ENCODE results near the gene PIAS1.
"Not testable (repeated sequence)": the region's sequence is repeated elsewhere in the genome, so short reads cannot be mapped to it uniquely, and the experiment has no call there.

Gene PIAS1

GRCh38 chr15:68113751-68114150 is 59.6 kb downstream of the PIAS1 start:
- DNase-seq (ENCODE audit: low read depth in 1 of 2, low spot score in 1 of 2): no peak

- no peak for DNase-seq (ENCODE audit: low read depth in 1 of 2, low spot score in 1 of 2)
Measured at GRCh38 chr15:68114356-68114755, 60.2 kb downstream of the PIAS1 start.

- no peak for DNase-seq (ENCODE audit: low read depth in 1 of 2, low spot score in 1 of 2)
Measured at GRCh38 chr15:68114840-68115239, 60.7 kb downstream of the PIAS1 start.

- no peak for DNase-seq (ENCODE audit: low read depth in 1 of 2, low spot score in 1 of 2)
Measured at GRCh38 chr15:68124700-68125099, 70.6 kb downstream of the PIAS1 start.

GRCh38 chr15:68126396-68126795 is 72.3 kb downstream of the PIAS1 start:
- no peak for DNase-seq (ENCODE audit: low read depth in 1 of 2, low spot score in 1 of 2)

- DNase-seq (ENCODE audit: low read depth in 1 of 2, low spot score in 1 of 2): no peak
Measured at GRCh38 chr15:68129072-68129471, 75.0 kb downstream of the PIAS1 start.

GRCh38 chr15:68130851-68131250 is 76.7 kb downstream of the PIAS1 start:
- no peak for DNase-seq (ENCODE audit: low read depth in 1 of 2, low spot score in 1 of 2)

- no peak for DNase-seq (ENCODE audit: low read depth in 1 of 2, low spot score in 1 of 2)
Measured at GRCh38 chr15:68137096-68137495, 83.0 kb downstream of the PIAS1 start.

GRCh38 chr15:68143129-68143528 is 89.0 kb downstream of the PIAS1 start:
- DNase-seq (ENCODE audit: low read depth in 1 of 2, low spot score in 1 of 2): no peak

GRCh38 chr15:68143785-68144184 is 89.7 kb downstream of the PIAS1 start:
- no peak for DNase-seq (ENCODE audit: low read depth in 1 of 2, low spot score in 1 of 2)

GRCh38 chr15:68145706-68146105 is 91.6 kb downstream of the PIAS1 start:
- DNase-seq (ENCODE audit: low read depth in 1 of 2, low spot score in 1 of 2): no peak

GRCh38 chr15:68148039-68148438 is 93.9 kb downstream of the PIAS1 start:
- DNase-seq (ENCODE audit: low read depth in 1 of 2, low spot score in 1 of 2): no peak

- no peak for DNase-seq (ENCODE audit: low read depth in 1 of 2, low spot score in 1 of 2)
Measured at GRCh38 chr15:68149059-68149458, 94.9 kb downstream of the PIAS1 start.

GRCh38 chr15:68150187-68150586 is 96.1 kb downstream of the PIAS1 start:
- DNase-seq (ENCODE audit: low read depth in 1 of 2, low spot score in 1 of 2): no peak

GRCh38 chr15:68151277-68151676 is 97.2 kb downstream of the PIAS1 start:
- DNase-seq (ENCODE audit: low read depth in 1 of 2, low spot score in 1 of 2): no peak

GRCh38 chr15:68152342-68152741 is 98.2 kb downstream of the PIAS1 start:
- no peak for DNase-seq (ENCODE audit: low read depth in 1 of 2, low spot score in 1 of 2)

- DNase-seq (ENCODE audit: low read depth in 1 of 2, low spot score in 1 of 2): no peak
Measured at GRCh38 chr15:68154923-68155559, 100.9 kb downstream of the PIAS1 start.

- DNase-seq (ENCODE audit: low read depth in 1 of 2, low spot score in 1 of 2): no peak
Measured at GRCh38 chr15:68157074-68157473, 103.0 kb downstream of the PIAS1 start.

- DNase-seq (ENCODE audit: low read depth in 1 of 2, low spot score in 1 of 2): no peak
Measured at GRCh38 chr15:68158046-68158628, 104.0 kb downstream of the PIAS1 start.

GRCh38 chr15:68163191-68163590 is 109.1 kb downstream of the PIAS1 start:
- DNase-seq (ENCODE audit: low read depth in 1 of 2, low spot score in 1 of 2): no peak

- no peak for DNase-seq (ENCODE audit: low read depth in 1 of 2, low spot score in 1 of 2)
Measured at GRCh38 chr15:68166847-68167246, 112.7 kb downstream of the PIAS1 start.

- not testable (repeated sequence) for DNase-seq (ENCODE audit: low read depth in 1 of 2, low spot score in 1 of 2)
Measured at GRCh38 chr15:68172037-68172436, 117.9 kb downstream of the PIAS1 start.

- no peak for DNase-seq (ENCODE audit: low read depth in 1 of 2, low spot score in 1 of 2)
Measured at GRCh38 chr15:68173119-68173518, 119.0 kb downstream of the PIAS1 start.
